HG03060 (cell line): ENCODE results near the gene MEF2B.

Experiments used
- ATAC-seq: cut with Tn5 transposase; IDR thresholded peaks from one replicate; pipeline ENCODE4 v1.9.1; 2021; ENCODE audit warnings: low read depth, moderate number of reproducible peaks; ENCODE audit not compliant: unreplicated experiment

Gene MEF2B

GRCh38 chr19:19170053-19170872 is at the start of gene MEF2B:
Gene MEF2B (minus strand): TSS chr19:19170263. CDS start chr19:19150735, 19,528 bp downstream.
- ATAC-seq = no peak

GRCh38 chr19:19218911-19219310 is 48.8 kb upstream of the MEF2B start:
- no peak for ATAC-seq

- ATAC-seq = no peak
Measured at GRCh38 chr19:19217099-19217498, 47.0 kb upstream of the MEF2B start.

GRCh38 chr19:19215792-19216191 is 45.7 kb upstream of the MEF2B start:
- ATAC-seq = no peak

GRCh38 chr19:19214892-19215291 is 44.8 kb upstream of the MEF2B start:
- no peak for ATAC-seq

GRCh38 chr19:19214159-19214490 is 44.1 kb upstream of the MEF2B start:
- no peak for ATAC-seq

- no peak for ATAC-seq
Measured at GRCh38 chr19:19213426-19214158, 43.5 kb upstream of the MEF2B start.

GRCh38 chr19:19212916-19213315 is 42.9 kb upstream of the MEF2B start:
- no peak for ATAC-seq

GRCh38 chr19:19211499-19212420 is 41.7 kb upstream of the MEF2B start, which contains the start of gene NCAN:
Gene NCAN (plus strand): TSS chr19:19211958. CDS start chr19:19216954, 4,996 bp downstream.
- ATAC-seq = no peak

- no peak for ATAC-seq
Measured at GRCh38 chr19:19209372-19209771, 39.3 kb upstream of the MEF2B start.

- ATAC-seq = no peak
Measured at GRCh38 chr19:19207637-19208572, 37.8 kb upstream of the MEF2B start.

- no peak for ATAC-seq
Measured at GRCh38 chr19:19206938-19207337, 36.9 kb upstream of the MEF2B start.

- no peak for ATAC-seq
Measured at GRCh38 chr19:19205416-19206410, 35.6 kb upstream of the MEF2B start.

GRCh38 chr19:19204181-19204580 is 34.1 kb upstream of the MEF2B start:
- ATAC-seq = no peak

GRCh38 chr19:19203012-19203856 is 33.2 kb upstream of the MEF2B start, which contains the start of gene NR2C2AP:
Gene NR2C2AP (minus strand): TSS chr19:19203414. CDS start chr19:19203060, 354 bp downstream.
- ATAC-seq = no peak

- ATAC-seq = no peak
Measured at GRCh38 chr19:19202707-19203011, 32.6 kb upstream of the MEF2B start.

GRCh38 chr19:19201697-19202630 is 31.9 kb upstream of the MEF2B start:
- ATAC-seq = no peak
